Measurements from ENCODE around the gene LARGE1. TPM values are rescaled to one million over a fixed set of nuclear protein-coding genes. Genes with fewer than 3 reads are reported as not detected.

The LARGE1 gene
- total and polyA plus RNA-seq, 2 of the 4 experiments (the other 2 are of a cell fraction) = 6.2 to 12.4 TPM

DNA sequence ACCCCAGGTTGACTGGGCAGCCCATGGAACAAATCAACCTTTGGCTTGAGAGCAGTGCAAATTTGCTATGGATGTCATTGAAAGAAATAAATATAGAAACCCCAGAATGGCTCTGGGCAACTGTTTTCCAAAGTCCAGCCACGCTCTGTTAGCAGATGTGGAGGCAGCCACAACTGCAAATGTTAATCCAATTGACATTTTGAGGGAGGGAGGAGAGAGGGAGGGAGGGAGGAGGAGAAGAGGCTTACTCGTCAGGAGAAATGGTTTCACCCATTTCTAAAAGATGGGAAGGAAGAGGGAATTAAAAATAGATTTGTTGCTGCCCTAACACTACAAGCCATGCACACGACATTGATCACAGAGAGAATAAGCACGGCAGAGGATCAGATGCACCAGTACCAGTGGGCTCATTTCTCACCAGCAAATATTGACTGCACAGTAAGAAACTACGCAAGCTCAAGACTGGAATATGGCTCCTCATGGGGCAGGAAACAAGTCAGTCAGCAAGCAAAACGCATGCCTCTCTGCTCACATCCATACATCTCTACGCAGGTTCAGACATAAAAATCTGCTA, 229.1 kb downstream of the LARGE1 start:
- no peak overlapping the region for H2AK5ac ChIP-seq (ENCODE audit: low read depth, low read length)
- no peak overlapping the region for H3K27ac ChIP-seq (ENCODE audit: insufficient read depth, low read length)
- WGBS, 2 experiments (ENCODE audit: extremely low coverage in 2 of 2, insufficient read length in 1 of 2) = 83% methylated on average over 1 of the region's 7 CpGs; no CpG with 5 or more reads in 1 of the 2 experiments
- no peak overlapping the region for H3K14ac ChIP-seq (replicated peaks; ENCODE audit: low read depth, low read length)
- no peak overlapping the region for H3K56ac ChIP-seq (ENCODE audit: extremely low read depth, insufficient read depth, low read length)
- H4K91ac ChIP-seq (ENCODE audit: insufficient read depth, low read depth, low read length) = no peak overlapping the region
- H2BK120ac ChIP-seq (ENCODE audit: low read depth, low read length) = no peak overlapping the region
- ATAC-seq (ENCODE audit: low read depth) = no peak
- H2AFZ ChIP-seq (replicated peaks; ENCODE audit: low read length, poor library complexity) = no peak overlapping the region
- H2BK20ac ChIP-seq (ENCODE audit: low read depth, low read length) = no peak overlapping the region
- no peak for TF ChIP-seq FOS (IDR thresholded peaks at IDR 0.05; ENCODE audit: low read depth, low read length)
- H2BK15ac ChIP-seq (ENCODE audit: low read depth, low read length) = no peak overlapping the region
- no peak overlapping the region for H2BK5ac ChIP-seq (ENCODE audit: low read depth, low read length, poor library complexity, severe bottlenecking)
- H3K27me3 ChIP-seq (ENCODE audit: control insufficient read depth, insufficient read depth, low read length) = no peaks in the 10 kb centered on the region
- H3K23ac ChIP-seq (ENCODE audit: low read depth, low read length) = no peak overlapping the region
- no peak overlapping the region for H3K4me3 ChIP-seq (ENCODE audit: insufficient read depth, low read depth, low read length)
- no peak overlapping the region for H2AK9ac ChIP-seq (replicated peaks; ENCODE audit: low read depth, low read length, poor library complexity)
- DNase-seq = no peak
- dilution Hi-C loops (cut with HindIII; ENCODE audit: low sequenced_read_pairs, unreplicated experiment) (no loop called here), in situ Hi-C loops (cut with MboI; ENCODE audit: low sequenced_read_pairs) (no loop called here), intact Hi-C loops (cut with micrococcal nuclease) (no loop called here)
- no peak overlapping the region for H4K5ac ChIP-seq (ENCODE audit: low read depth, low read length)
- H3K4me1 ChIP-seq (ENCODE audit: control insufficient read depth, insufficient read depth, low read length) = no peaks in the 10 kb centered on the region
- H4K20me1 ChIP-seq (ENCODE audit: insufficient read depth, low read length) = no peaks in the 10 kb centered on the region
- H3K79me1 ChIP-seq (ENCODE audit: low read depth in 1 of 2, low read length in 2 of 2) = peaks cover 0 to 3% of the 10 kb centered on the region in 2 experiments; a peak in 1 of 4 replicates
- no TSS peak for BruUV-seq (replicated peaks)
- H3K4me2 ChIP-seq (ENCODE audit: low read depth, low read length) = no peak overlapping the region
- H4K8ac ChIP-seq (ENCODE audit: low read depth in 2 of 2, low read length in 2 of 2) = no peak overlapping the region
- POLR2A ChIA-PET (ENCODE audit: unreplicated experiment) = no interaction called here
- H3K9me3 ChIP-seq (ENCODE audit: control insufficient read depth, insufficient read depth, low read length) = no peaks in the 10 kb centered on the region
- H3K4ac ChIP-seq (ENCODE audit: low read depth, low read length) = no peak overlapping the region
- CTCF ChIA-PET = no interaction called here
- no peak overlapping the region for H3K9ac ChIP-seq (ENCODE audit: low read depth, low read length)
- no peaks in the 10 kb centered on the region for H3K9me1 ChIP-seq (ENCODE audit: insufficient read depth, low read length)
- H3K18ac ChIP-seq (ENCODE audit: low read depth, low read length) = no peak overlapping the region
- no peaks in the 10 kb centered on the region for H3K36me3 ChIP-seq (ENCODE audit: control insufficient read depth, insufficient read depth, low read length)

Data from IMR-90 (cell line).